Ovary (tissue), 9 donors: ENCODE results near the gene SIK1. TPM values are rescaled to one million over a fixed set of nuclear protein-coding genes. Genes with fewer than 3 reads are reported as not detected.

ENCODE experiments used
- DNase-seq, 5 donors: peaks; one replicate each; pipeline ENCODE4 v3.0.0-alpha.2; 2019 to 2020
- H3K27ac ChIP-seq, 2 donors: fragments of 200-600 bp; one replicate each; pipeline versions ENCODE4 v1.5.1 to v1.8.0; 2019 to 2022
- H3K27me3 ChIP-seq: fragments of 200-600 bp; one replicate; pipeline ENCODE4 v1.8.0; 2022
- H3K36me3 ChIP-seq: fragments of 200-600 bp; sonication (generic); one replicate; pipeline ENCODE4 v1.5.1; 2019
- H3K4me1 ChIP-seq: one replicate; pipeline ENCODE4 v1.8.1; 2013; ENCODE audit warnings: mild to moderate bottlenecking, moderate library complexity; ENCODE audit not compliant: insufficient read depth
- H3K4me3 ChIP-seq: fragments of 200-600 bp; sonication (generic); one replicate; pipeline ENCODE4 v1.5.1; 2017
- H3K9me3 ChIP-seq, 2 donors: fragments of 200-600 bp in 1 of 2; sonication (generic) in 1 of 2; one replicate each; pipeline versions ENCODE4 v1.5.1 to v1.8.1; 2013 to 2019; ENCODE audit warnings: mild to moderate bottlenecking in 1 of 2, moderate library complexity in 1 of 2
- EP300 ChIP-seq: sonication (generic); formaldehyde crosslinking; IDR thresholded peaks from one replicate; pipeline ENCODE4 v1.6.1; 2017; ENCODE audit warnings: antibody characterized with exemption
- POLR2A ChIP-seq: fragments of 450-650 bp; IDR thresholded peaks from one replicate; pipeline ENCODE4 v1.6.1; 2017; ENCODE audit warnings: antibody characterized with exemption, mild to moderate bottlenecking, moderate library complexity
- WGBS, 3 donors: extraction: QIAGEN DNeasy Blood & Tissue Kit in 1 of 3; methylation state at CpG; one replicate each; pipeline versions ENCODE4 v1.1.5 to v1.1.7; 2013 to 2017; 5-methylcytosine and 5-hydroxymethylcytosine counted together
- intact Hi-C, 4 donors: fragments of 100-400 bp; cut with DNase I; formaldehyde crosslinking; loops; one replicate each; pipeline versions ENCODE4 v1.11.0 to v1.15.1; 2022 to 2023
- polyA plus RNA-seq, 2 donors: library from polyadenylated mRNA; stranded (reverse); fragments of 200-250 nt in 1 of 2; fragments of 350-450 nt in 1 of 2; fragmentation: Illumina TruSeq in 1 of 2; extraction: RNeasy Lipid Tissue Mini Kit (QIAGEN cat#74804) in 1 of 2; gene quantifications; one replicate each; pipeline ENCODE4 v1.2.3, GENCODE V29; 2013 to 2014
- total RNA-seq, 7 donors: library from RNA; depleted of rRNA in 2 of 7; stranded (reverse); fragments of >200 nt in 2 of 7; fragmentation: NEBNext Ultra II Directional in 3 of 7; extraction: Animal tissue kit (Norgen Biotek cat#: 25700) in 3 of 7; gene quantifications; one replicate each; pipeline versions ENCODE4 v1.1.0 to v1.2.4, GENCODE V29; 2016 to 2023
- TF ChIP-seq, protein P1 (sequence below), 3 donors: fragments of 450-650 bp in 2 of 3; fragments of 200-600 bp in 1 of 3; IDR thresholded peaks; one replicate each; pipeline versions ENCODE4 v1.5.1 to v1.8.0; 2016 to 2022; ENCODE audit warnings: antibody characterized with exemption in 3 of 3, mild to moderate bottlenecking in 1 of 3
- donor health status: DM: no; HTN: no; CAD: no; lungs with moderate emphysema.
- donor health status: DM: no; HTN: no; CAD: no.
- donor health status: Bipolar disorder and iron deficiency.
- donor health status: DM: yes; HTN: yes; CAD: no.
- donor health status: DM: no; HTN: no; CAD: no.
- donor health status: DM: yes; HTN: yes; CAD: no.

The SIK1 gene
- total and polyA plus RNA-seq, 9 donors, result 6.3 to 278 (median 63.0) TPM

DNA sequence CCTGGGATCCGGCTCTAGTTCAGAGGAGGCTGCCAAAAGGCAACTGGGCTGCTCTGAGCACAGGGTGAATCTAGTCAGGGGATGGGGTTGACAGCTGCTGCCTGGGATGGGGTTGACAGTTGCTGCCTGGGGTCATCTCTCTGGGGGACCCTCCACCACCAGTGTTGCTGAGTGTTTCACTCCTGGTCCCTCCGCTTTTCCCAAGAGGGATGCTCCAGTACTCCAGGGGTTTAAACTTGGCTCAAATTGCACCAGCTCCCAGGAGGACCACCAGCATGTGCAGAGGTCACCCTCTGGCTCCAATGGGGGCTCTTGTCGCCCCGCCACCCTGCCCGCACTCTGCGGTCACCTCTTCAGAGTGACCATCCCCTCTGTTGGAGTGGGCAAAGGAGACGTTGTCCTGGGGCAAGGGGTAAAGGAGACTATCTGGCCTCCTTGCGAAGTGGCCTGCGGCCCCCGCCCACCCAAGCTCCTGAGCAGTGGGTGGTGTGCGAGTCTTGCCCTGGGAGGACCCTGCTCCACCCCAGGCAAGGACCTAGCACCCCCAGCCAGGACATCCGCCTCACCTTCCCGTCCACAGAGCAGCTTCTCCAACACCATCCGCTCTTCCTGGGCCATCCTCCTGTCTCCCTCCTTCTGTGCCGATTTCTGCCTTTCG lies 52.6 kb downstream of the SIK1 start:
- peak in 1 of 5 donors; percentile 10 for DNase-seq
- Histone ChIP-seq H3K27me3 (no peaks in the 10 kb centered on the region), H3K36me3 (no peaks in the 10 kb centered on the region), H3K27ac (no peak overlapping the region), H3K4me1 (no peaks in the 10 kb centered on the region), H3K9me3 (no peaks in the 10 kb centered on the region), H3K4me3 (no peak overlapping the region)
- no peak for TF ChIP-seq EP300
- TF ChIP-seq, protein P1, sequence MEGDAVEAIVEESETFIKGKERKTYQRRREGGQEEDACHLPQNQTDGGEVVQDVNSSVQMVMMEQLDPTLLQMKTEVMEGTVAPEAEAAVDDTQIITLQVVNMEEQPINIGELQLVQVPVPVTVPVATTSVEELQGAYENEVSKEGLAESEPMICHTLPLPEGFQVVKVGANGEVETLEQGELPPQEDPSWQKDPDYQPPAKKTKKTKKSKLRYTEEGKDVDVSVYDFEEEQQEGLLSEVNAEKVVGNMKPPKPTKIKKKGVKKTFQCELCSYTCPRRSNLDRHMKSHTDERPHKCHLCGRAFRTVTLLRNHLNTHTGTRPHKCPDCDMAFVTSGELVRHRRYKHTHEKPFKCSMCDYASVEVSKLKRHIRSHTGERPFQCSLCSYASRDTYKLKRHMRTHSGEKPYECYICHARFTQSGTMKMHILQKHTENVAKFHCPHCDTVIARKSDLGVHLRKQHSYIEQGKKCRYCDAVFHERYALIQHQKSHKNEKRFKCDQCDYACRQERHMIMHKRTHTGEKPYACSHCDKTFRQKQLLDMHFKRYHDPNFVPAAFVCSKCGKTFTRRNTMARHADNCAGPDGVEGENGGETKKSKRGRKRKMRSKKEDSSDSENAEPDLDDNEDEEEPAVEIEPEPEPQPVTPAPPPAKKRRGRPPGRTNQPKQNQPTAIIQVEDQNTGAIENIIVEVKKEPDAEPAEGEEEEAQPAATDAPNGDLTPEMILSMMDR (IDR thresholded peaks at IDR 0.05), result no peak
- TF ChIP-seq POLR2A, result no peak
- intact Hi-C loops, result no loop called here
- 93 to 97% (median 97%) methylated on average over 16 of the region's 16 CpGs for WGBS, 3 donors

DNA sequence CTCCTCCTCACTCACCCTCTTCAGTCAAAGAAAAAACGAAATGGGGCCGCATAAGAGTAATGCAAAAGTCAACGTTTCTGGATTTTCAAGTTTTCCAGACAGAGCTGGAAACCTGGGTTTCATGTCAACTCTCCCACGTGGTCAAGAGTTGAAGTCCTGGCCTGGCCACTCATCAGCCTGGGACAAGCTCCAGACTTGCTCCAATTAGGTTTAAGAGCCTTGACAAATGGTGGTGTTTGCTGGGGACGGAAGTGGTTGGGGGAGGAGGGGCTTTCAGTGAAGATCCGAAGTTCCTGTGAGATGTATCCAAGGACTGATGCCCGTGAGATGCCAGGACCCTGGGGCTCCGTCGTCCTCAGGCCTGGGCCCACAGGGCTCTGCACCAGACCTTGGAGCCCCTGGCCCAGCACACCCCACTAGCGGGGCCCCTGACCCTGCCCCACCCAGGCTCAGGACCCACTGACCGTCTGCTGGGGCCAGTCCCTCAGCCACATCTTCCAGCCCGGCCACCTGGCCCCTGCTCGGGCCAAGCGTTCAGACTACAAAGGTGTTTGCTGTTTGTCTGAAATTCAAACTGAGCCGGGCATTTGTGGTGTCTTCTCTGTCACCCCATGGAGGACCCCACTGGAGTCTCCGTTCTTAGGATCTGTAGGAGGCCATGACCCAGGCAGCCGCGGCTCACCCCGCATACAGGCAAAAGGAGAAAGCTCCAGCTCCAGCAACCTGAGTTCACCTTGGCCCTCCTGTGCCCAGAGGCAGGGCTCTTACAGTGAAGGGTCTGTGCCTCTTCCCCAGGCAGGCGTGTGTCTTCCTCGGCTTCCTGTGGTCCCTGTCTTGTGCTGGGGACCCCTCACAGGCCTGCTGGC lies 53.3 kb downstream of the SIK1 start:
- Histone ChIP-seq H3K4me3 (no peak overlapping the region), H3K4me1 (no peaks in the 10 kb centered on the region), H3K27ac (no peak overlapping the region), H3K9me3 (no peaks in the 10 kb centered on the region), H3K36me3 (no peaks in the 10 kb centered on the region), H3K27me3 (no peaks in the 10 kb centered on the region)
- intact Hi-C loops, result no loop called here
- no peak for TF ChIP-seq EP300
- no peak for TF ChIP-seq POLR2A
- TF ChIP-seq, protein P1 (IDR thresholded peaks at IDR 0.05), result no peak
- DNase-seq, result peak in 1 of 5 donors; percentile 15
- WGBS, 3 donors, result 82 to 84% (median 83%) methylated on average over 21 of the region's 21 CpGs

DNA sequence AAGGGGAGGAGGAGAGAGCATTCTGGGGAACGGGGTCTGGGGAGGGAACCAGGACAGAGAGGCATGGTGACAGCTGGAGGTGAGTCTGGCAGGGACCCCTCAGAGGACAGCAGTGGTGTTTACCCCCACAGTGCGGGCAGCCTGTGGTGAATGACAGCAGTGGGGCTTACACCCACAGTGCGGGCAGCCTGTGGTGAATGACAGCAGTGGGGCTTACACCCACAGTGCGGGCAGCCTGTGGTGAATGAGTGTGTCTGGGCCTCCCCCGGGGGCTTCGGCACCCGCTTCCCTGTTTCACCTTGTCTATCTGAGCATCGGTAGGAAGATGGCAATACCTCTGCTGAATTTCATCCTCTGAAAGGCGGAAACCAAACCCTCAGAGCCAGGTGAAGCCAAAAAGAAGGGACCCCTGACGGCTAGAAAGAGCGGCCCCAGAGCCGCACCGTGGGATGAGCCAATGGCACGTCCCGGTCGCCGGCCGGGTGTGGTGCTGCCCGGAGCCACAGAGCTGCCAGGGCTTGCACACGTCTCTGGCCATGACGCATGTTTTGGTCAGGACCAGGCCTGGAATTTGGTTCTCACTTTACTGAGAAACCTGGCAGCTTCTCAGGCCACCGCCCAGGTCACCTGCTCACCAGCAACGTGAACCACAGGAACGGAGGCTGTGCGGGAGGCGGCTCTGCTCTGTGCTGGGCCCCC lies 54.1 kb downstream of the SIK1 start:
- Histone ChIP-seq H3K27ac (no peak overlapping the region), H3K36me3 (no peaks in the 10 kb centered on the region), H3K4me1 (no peaks in the 10 kb centered on the region), H3K4me3 (no peak overlapping the region), H3K27me3 (no peaks in the 10 kb centered on the region), H3K9me3 (no peaks in the 10 kb centered on the region)
- DNase-seq, result peak in 1 of 5 donors; percentile 14
- intact Hi-C loops, result no loop called here
- no peak for TF ChIP-seq POLR2A
- WGBS, 3 donors, result 89 to 92% (median 89%) methylated on average over 26 of the region's 26 CpGs

DNA sequence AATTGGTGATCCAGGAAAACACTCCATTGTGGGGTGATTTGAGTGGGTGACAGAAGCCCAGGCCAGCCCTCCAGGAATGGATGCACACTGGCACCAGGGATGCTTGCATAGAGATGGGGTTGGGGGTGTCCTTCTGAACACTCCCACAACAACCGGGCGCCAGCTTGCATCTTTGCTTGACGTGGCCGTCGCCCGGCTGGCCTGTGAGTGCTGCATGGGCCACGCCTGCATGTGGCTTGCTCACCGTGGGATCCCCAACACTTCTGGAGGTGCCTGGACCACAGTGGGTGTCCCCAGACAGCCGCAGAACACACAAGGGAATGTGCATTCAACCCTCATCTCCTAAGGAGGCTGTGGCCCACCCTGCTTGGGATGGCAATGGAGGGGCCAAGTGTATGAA lies 55.1 kb downstream of the SIK1 start:
- no peaks in the 10 kb centered on the region for H3K4me1 ChIP-seq
- no peaks in the 10 kb centered on the region for H3K27me3 ChIP-seq
- TF ChIP-seq, protein P1 (IDR thresholded peaks at IDR 0.05), result no peak
- no peak for TF ChIP-seq POLR2A
- no peak for TF ChIP-seq EP300
- H3K9me3 ChIP-seq, result no peaks in the 10 kb centered on the region
- no peak overlapping the region for H3K27ac ChIP-seq
- no peak overlapping the region for H3K4me3 ChIP-seq
- intact Hi-C loops, result no loop called here
- peak in 1 of 5 donors; percentile 10 for DNase-seq
- WGBS, 3 donors, result 93 to 95% (median 94%) methylated on average over 6 to 9 of the region's 9 CpGs
- H3K36me3 ChIP-seq, result no peaks in the 10 kb centered on the region
